H1 (cell line): ENCODE data around the gene MFRP. TPM values are rescaled to one million over a fixed set of nuclear protein-coding genes. Genes with fewer than 3 reads are reported as not detected.

Experiments
- CTCF ChIA-PET: fragments of 300-600 bp; sonication (Branson Sonifier 250); formaldehyde crosslinking; loops from one replicate; lab custom pipeline; 2021; ENCODE audit not compliant: partially characterized antibody; lab: Charles Lee
- POLR2A ChIA-PET: fragments of 300-600 bp; sonication (Branson Sonifier 250); formaldehyde crosslinking; loops from one replicate; lab custom pipeline; 2021; ENCODE audit warnings: inconsistent platforms; ENCODE audit not compliant: partially characterized antibody; lab: Charles Lee
- DNase-seq, 2 experiments: peaks; one replicate each; pipeline versions ENCODE4 v3.0.0 to v3.0.0-alpha.2; 2010 to 2022; ENCODE audit warnings: low spot score in 2 of 2, low read depth in 1 of 2, mixed read lengths in 1 of 2
- FAIRE-seq: peaks from 2 replicates; lab custom pipeline; 2011; peaks lifted over from hg19 to GRCh38; lab: Jason Lieb, UNC
- H2AFZ ChIP-seq: 2 replicates; pipeline ENCODE4 v1.8.1; 2012; ENCODE audit warnings: low read length, inconsistent platforms
- H2AK5ac ChIP-seq: 2 replicates; pipeline ENCODE4 v1.6.1; 2013; ENCODE audit warnings: low read depth, low read length
- H2BK120ac ChIP-seq: replicated peaks from 2 replicates; pipeline ENCODE3; 2013; ENCODE audit warnings: low read depth, low read length, inconsistent platforms
- H2BK12ac ChIP-seq: 2 replicates; pipeline ENCODE4 v1.6.1; 2013; ENCODE audit warnings: low read depth, low read length
- H2BK15ac ChIP-seq: 2 replicates; pipeline ENCODE4 v1.6.1; 2013; ENCODE audit warnings: low read length
- H2BK20ac ChIP-seq: 2 replicates; pipeline ENCODE4 v1.6.1; 2013; ENCODE audit warnings: low read length
- H2BK5ac ChIP-seq: 2 replicates; pipeline ENCODE4 v1.6.1; 2013; ENCODE audit warnings: low read depth, low read length
- H3K14ac ChIP-seq: 2 replicates; pipeline ENCODE4 v1.6.1; 2013; ENCODE audit warnings: inconsistent platforms; ENCODE audit not compliant: insufficient read length
- H3K18ac ChIP-seq: 2 replicates; pipeline ENCODE4 v1.6.1; 2013; ENCODE audit warnings: low read length; ENCODE audit errors: extremely low read depth
- H3K23ac ChIP-seq: 2 replicates; pipeline ENCODE4 v1.6.1; 2013; ENCODE audit warnings: inconsistent platforms; ENCODE audit not compliant: insufficient read length
- H3K23me2 ChIP-seq: 2 replicates; pipeline ENCODE4 v1.6.1; 2013; ENCODE audit warnings: low read depth, low read length
- H3K27ac ChIP-seq: 2 replicates; pipeline ENCODE4 v1.6.1; 2011; ENCODE audit warnings: low read depth, low read length, inconsistent platforms
- H3K27me3 ChIP-seq, 4 experiments: replicated peaks in 1 of 4; 1 replicate in 1 of 4; 2 replicates in 3 of 4; pipeline versions ENCODE4 v1.6.1 to v1.8.1; 2011 to 2013; ENCODE audit warnings: low read length in 3 of 4, mild to moderate bottlenecking in 3 of 4, inconsistent platforms in 2 of 4, mixed read lengths in 2 of 4, moderate library complexity in 1 of 4; ENCODE audit not compliant: control insufficient read depth in 3 of 4, insufficient read depth in 3 of 4; ENCODE audit errors: extremely low read depth in 1 of 4
- H3K36me3 ChIP-seq, 4 experiments: 2 replicates each; pipeline versions ENCODE4 v1.6.1 to v1.8.1; 2011 to 2013; ENCODE audit warnings: mild to moderate bottlenecking in 4 of 4, low read length in 3 of 4, moderate library complexity in 2 of 4, control low read depth in 1 of 4, inconsistent platforms in 1 of 4; ENCODE audit not compliant: insufficient read depth in 4 of 4, control insufficient read depth in 2 of 4
- H3K4ac ChIP-seq: replicated peaks from 2 replicates; pipeline ENCODE3; 2013; ENCODE audit warnings: low read length, low read depth, mixed read lengths, inconsistent platforms; ENCODE audit not compliant: insufficient read length
- H3K4me1 ChIP-seq, 4 experiments: replicated peaks in 1 of 4; 1 replicate in 1 of 4; 2 replicates in 3 of 4; pipeline versions ENCODE4 v1.6.1 to v1.8.1; 2011 to 2013; ENCODE audit warnings: low read length in 3 of 4, inconsistent platforms in 2 of 4, mixed read lengths in 1 of 4; ENCODE audit not compliant: insufficient read depth in 4 of 4, control insufficient read depth in 3 of 4
- H3K4me2 ChIP-seq, 2 experiments: 2 replicates each; pipeline versions ENCODE4 v1.6.1 to v1.8.1; 2011 to 2013; ENCODE audit warnings: low read depth in 2 of 2, low read length in 2 of 2, control low read depth in 1 of 2, inconsistent platforms in 1 of 2, mild to moderate bottlenecking in 1 of 2; ENCODE audit not compliant: insufficient read depth in 1 of 2
- H3K4me3 ChIP-seq, 4 experiments: fragments of 200-600, 300-600 bp in 1 of 4; sonication (generic), shearing (Covaris generic), sonication (Bioruptor Twin) in 1 of 4; 2 replicates each; pipeline versions ENCODE4 v1.5.1 to v1.8.1; 2011 to 2016; ENCODE audit warnings: low read length in 4 of 4, low read depth in 3 of 4, control low read depth in 2 of 4, inconsistent platforms in 2 of 4, mild to moderate bottlenecking in 2 of 4, mixed read lengths in 1 of 4, moderate library complexity in 1 of 4; ENCODE audit not compliant: insufficient read depth in 2 of 4; ENCODE audit errors: extremely low read depth in 1 of 4
- H3K56ac ChIP-seq: replicated peaks from 2 replicates; pipeline ENCODE3; 2013; ENCODE audit warnings: low read depth, mild to moderate bottlenecking, mixed read lengths, low read length, inconsistent platforms; ENCODE audit not compliant: insufficient read length
- H3K79me1 ChIP-seq: 2 replicates; pipeline ENCODE4 v1.6.1; 2013; ENCODE audit warnings: low read depth, low read length, control low read depth
- H3K79me2 ChIP-seq, 2 experiments: 2 replicates each; pipeline versions ENCODE4 v1.6.1 to v1.8.1; 2012 to 2013; ENCODE audit warnings: low read length in 2 of 2, mild to moderate bottlenecking in 2 of 2, inconsistent platforms in 1 of 2; ENCODE audit not compliant: insufficient read depth in 2 of 2, control insufficient read depth in 1 of 2
- H3K9ac ChIP-seq, 4 experiments: replicated peaks in 1 of 4; 1 replicate in 1 of 4; 2 replicates in 3 of 4; pipeline versions ENCODE4 v1.6.1 to v1.8.1; 2011 to 2013; ENCODE audit warnings: low read depth in 3 of 4, low read length in 3 of 4, control low read depth in 2 of 4, mild to moderate bottlenecking in 2 of 4, moderate library complexity in 2 of 4, inconsistent platforms in 1 of 4; ENCODE audit errors: extremely low read depth in 1 of 4
- H3K9me3 ChIP-seq, 2 experiments: 2 replicates each; pipeline versions ENCODE4 v1.6.1 to v1.8.1; 2012 to 2013; ENCODE audit warnings: mild to moderate bottlenecking in 2 of 2, moderate library complexity in 2 of 2, control low read depth in 1 of 2, inconsistent platforms in 1 of 2, low read depth in 1 of 2, low read length in 1 of 2, mixed read lengths in 1 of 2; ENCODE audit not compliant: insufficient read depth in 2 of 2
- H4K20me1 ChIP-seq, 2 experiments: replicated peaks in 1 of 2; 2 replicates each; pipeline versions ENCODE3 to v1.8.1; 2011 to 2013; ENCODE audit warnings: inconsistent platforms in 2 of 2, low read length in 2 of 2, mild to moderate bottlenecking in 1 of 2; ENCODE audit not compliant: insufficient read depth in 2 of 2, control insufficient read depth in 1 of 2
- H4K5ac ChIP-seq: 2 replicates; pipeline ENCODE4 v1.6.1; 2013; ENCODE audit warnings: low read length, low read depth, mixed read lengths, inconsistent platforms; ENCODE audit not compliant: insufficient read length
- H4K8ac ChIP-seq: 2 replicates; pipeline ENCODE4 v1.8.0; 2013; ENCODE audit warnings: mild to moderate bottlenecking, moderate library complexity, low read length, inconsistent platforms; ENCODE audit not compliant: insufficient read depth; ENCODE audit errors: extremely low read depth
- H4K91ac ChIP-seq: replicated peaks from 2 replicates; pipeline ENCODE3; 2013; ENCODE audit warnings: low read length, mixed read lengths, inconsistent platforms; ENCODE audit not compliant: insufficient read length
- ASH2L ChIP-seq: fragments of 200-600, 300-600 bp; sonication (generic); IDR thresholded peaks from one replicate; pipeline ENCODE4 v1.7.1; 2017; ENCODE audit warnings: low read length
- CHD1 ChIP-seq: IDR thresholded peaks from 2 replicates; pipeline ENCODE4 v1.6.1; 2012; ENCODE audit warnings: low read depth, low read length, improper control_type of control experiment
- EGR1 ChIP-seq: IDR thresholded peaks from 2 replicates; pipeline ENCODE4 v1.6.1; 2011; ENCODE audit warnings: low read depth, low read length, borderline replicate concordance
- FOSL1 ChIP-seq: IDR thresholded peaks from 2 replicates; pipeline ENCODE4 v1.6.1; 2011; ENCODE audit warnings: mild to moderate bottlenecking, low read depth, low read length, moderate library complexity; ENCODE audit not compliant: insufficient read depth
- HDAC2 ChIP-seq, 2 experiments: fragments of 300-600 bp in 1 of 2; sonication (generic) in 1 of 2; IDR thresholded peaks; 2 replicates each; pipeline ENCODE4 v1.6.1; 2011 to 2012; ENCODE audit warnings: low read depth in 2 of 2, low read length in 2 of 2, mild to moderate bottlenecking in 2 of 2, moderate library complexity in 2 of 2, borderline replicate concordance in 1 of 2, inconsistent platforms in 1 of 2
- KDM5A ChIP-seq: fragments of 200-600 bp; IDR thresholded peaks from 2 replicates; pipeline ENCODE4 v1.7.1; 2012; ENCODE audit warnings: mild to moderate bottlenecking, low read length, inconsistent platforms, mixed read lengths
- PHF8 ChIP-seq: fragments of 200-600 bp; sonication (generic); conservative IDR thresholded peaks from 2 replicates; pipeline ENCODE4 v1.7.1; 2012; ENCODE audit warnings: low read depth, mild to moderate bottlenecking, inconsistent platforms, low read length, moderate library complexity
- RBBP5 ChIP-seq: IDR thresholded peaks from 2 replicates; pipeline ENCODE4 v1.7.1; 2012; ENCODE audit warnings: low read depth, mild to moderate bottlenecking, inconsistent platforms, low read length, moderate library complexity, borderline replicate concordance
- RFX5 ChIP-seq: IDR thresholded peaks from 2 replicates; pipeline ENCODE4 v1.6.1; 2011; ENCODE audit warnings: low read depth, low read length, improper control_type of control experiment, borderline replicate concordance
- SP2 ChIP-seq: IDR thresholded peaks from 2 replicates; pipeline ENCODE4 v1.6.1; 2012; ENCODE audit warnings: mild to moderate bottlenecking, low read length, inconsistent platforms
- SP4 ChIP-seq: IDR thresholded peaks from 2 replicates; pipeline ENCODE4 v1.6.1; 2012; ENCODE audit warnings: low read length, inconsistent platforms
- USF2 ChIP-seq: IDR thresholded peaks from 2 replicates; pipeline ENCODE4 v1.6.1; 2011; ENCODE audit warnings: low read length, improper control_type of control experiment
- WGBS, 2 experiments: shearing (Covaris generic) in 1 of 2; methylation state at CpG; one replicate each; pipeline versions ENCODE4 v1.1.6 to v1.1.7; 2013 to 2015; ENCODE audit warnings: low lambda C conversion rate in 2 of 2, mixed read lengths in 2 of 2, inconsistent platforms in 1 of 2, low coverage in 1 of 2, missing lambda C conversion rate in 1 of 2; ENCODE audit not compliant: insufficient replicate concordance in 2 of 2, insufficient coverage in 1 of 2, insufficient read length in 1 of 2; ENCODE audit errors: extremely low coverage in 1 of 2, missing lambda C conversion rate in 1 of 2; 5-methylcytosine and 5-hydroxymethylcytosine counted together
- polyA plus RNA-seq, 7 experiments: library from polyadenylated mRNA; depleted of rRNA in 3 of 7; stranded (reverse) in 5 of 7; unstranded in 2 of 7; fragments of >200 nt in 5 of 7; fragments of 200-250 nt in 2 of 7; gene quantifications; 1 replicate in 5 of 7; 2 replicates in 1 of 7; 4 replicates in 1 of 7; pipeline versions ENCODE4 v1.2.1 to v1.2.3, GENCODE V29; 2011 to 2013; ENCODE audit warnings: missing spikeins in 2 of 7, mixed read lengths in 2 of 7
- total RNA-seq: library from RNA; stranded (reverse); fragmentation: NEBNext Ultra II Directional; extraction: Animal tissue kit (Norgen Biotek cat#: 25700); gene quantifications from 2 replicates; pipeline ENCODE4 v1.2.1, GENCODE V29; 2021

MFRP gene
- total and polyA plus RNA-seq, 2 of the 8 experiments (the other 6 are each of a cell fraction or from before 2014, with no cell fraction given) = 0.02 TPM; not detected in 1

GRCh38 chr11:119370486-119371046 is 24.1 kb upstream of the MFRP start:
- no peak overlapping the region for H2AFZ ChIP-seq
- WGBS, 2 experiments = 71% methylated on average over 8 of the region's 8 CpGs; no CpG with 5 or more reads in 1 of the 2 experiments
- no peak overlapping the region for H3K4me2 ChIP-seq
- H3K79me1 ChIP-seq = no peaks in the 10 kb centered on the region
- ChIA-PET CTCF (interaction anchor here (0.6 to 26.3 kb wide), 13 partner anchors 11 to 387 kb away, joined by 3 to 474 read pairs (median 5); partner anchors contain the start of genes C1QTNF5, MFRP and USP2), POLR2A (interaction anchor here (0.6 to 6.6 kb wide), 3 partner anchors 9 to 46 kb away, joined by 3 to 32 read pairs (median 3); no protein-coding TSS in a partner anchor)
- H3K27me3 ChIP-seq = peaks cover 0 to 6% (median 3%) of the 10 kb centered on the region in 4 experiments; a peak in 3 of 7 replicates
- no peaks in the 10 kb centered on the region for H3K23me2 ChIP-seq
- H4K5ac ChIP-seq = no peak overlapping the region
- H2BK12ac ChIP-seq = no peak overlapping the region
- H4K20me1 ChIP-seq = peaks cover 0 to 8% of the 10 kb centered on the region in 2 experiments
- no peak overlapping the region for H3K56ac ChIP-seq
- H3K4ac ChIP-seq = no peak overlapping the region
- H3K23ac ChIP-seq = no peak overlapping the region
- no peaks in the 10 kb centered on the region; a peak in 1 of 4 replicates for H3K9me3 ChIP-seq
- peaks cover 0 to 27% (median 14%) of the 10 kb centered on the region in 4 experiments; a peak in 6 of 7 replicates for H3K4me1 ChIP-seq
- H2BK20ac ChIP-seq = no peak overlapping the region
- H3K27ac ChIP-seq = no peak overlapping the region
- H4K91ac ChIP-seq = no peak overlapping the region
- no peak overlapping the region for H4K8ac ChIP-seq
- no peak overlapping the region for H2BK15ac ChIP-seq
- no peaks in the 10 kb centered on the region for H3K36me3 ChIP-seq
- H2BK120ac ChIP-seq = no peak overlapping the region
- no peaks in the 10 kb centered on the region for H3K79me2 ChIP-seq
- H3K4me3 ChIP-seq = no peak overlapping the region
- H3K18ac ChIP-seq = no peak overlapping the region
- no peak overlapping the region for H3K9ac ChIP-seq
- no peak overlapping the region for H2BK5ac ChIP-seq
- H3K14ac ChIP-seq = no peak overlapping the region
- no peak for FAIRE-seq
- DNase-seq = no peak
- H2AK5ac ChIP-seq = no peak overlapping the region
- TF ChIP-seq FOSL1 (no peak), KDM5A (no peak), EGR1 (no peak), ASH2L (no peak), RFX5 (no peak), PHF8 (no peak), RBBP5 (no peak), HDAC2 (IDR thresholded peaks at IDR 0.05; ENCODE audit: borderline replicate concordance in 1 of 2, low read depth in 2 of 2, low read length in 2 of 2) (no peak), SP4 (no peak), CHD1 (no peak), USF2 (no peak), SP2 (no peak)
